ENCODE data around the gene GNA14.

- TF ChIP-seq CTCF (IDR thresholded peaks at IDR 0.05): no peak
- TF ChIP-seq POLR2A (IDR thresholded peaks at IDR 0.05): no peak
Measured at GRCh38 chr9:77602852-77603251, 45.3 kb downstream of the GNA14 start.

All from lower leg skin (tissue), 3 donors.